ENCODE measurements around the gene SLC66A1.

The SLC66A1 gene

GRCh38 chr1:19377812-19378718 is 65.9 kb downstream of the SLC66A1 start:
- DNase-seq (ENCODE audit: low read depth): no peak

Measured in stimulated activated CD4-positive, alpha-beta T cell treated with anti-CD3 and anti-CD28 coated beads, Interleukin-2, amount 100 ng/mL, for 4 hours (primary cell).